Hematopoietic multipotent progenitor cell treated with erythropoietin and hydrocortisone succinate and interleukin-3 and kit ligand, for 17 days (in vitro differentiated cells): ENCODE measurements around the gene PYGB.
"Not testable (repeated sequence)": the region's sequence is repeated elsewhere in the genome, so short reads cannot be mapped to it uniquely, and the experiment has no call there.

ENCODE experiments used
- DNase-seq: peaks from one replicate; pipeline ENCODE4 v3.0.0-alpha.2; 2015; ENCODE audit warnings: low spot score

The PYGB gene

GRCh38 chr20:25249198-25249931 lies 1.5 kb downstream of the PYGB start:
- no peak for DNase-seq

GRCh38 chr20:25250508-25250907 lies 2.6 kb downstream of the PYGB start:
- no peak for DNase-seq

- no peak for DNase-seq
Observed at GRCh38 chr20:25251019-25251418, 3.1 kb downstream of the PYGB start.

- no peak for DNase-seq
Observed at GRCh38 chr20:25251558-25251957, 3.7 kb downstream of the PYGB start.

- no peak for DNase-seq
Observed at GRCh38 chr20:25252230-25252651, 4.4 kb downstream of the PYGB start.

GRCh38 chr20:25252686-25253421 lies 5.0 kb downstream of the PYGB start:
- no peak for DNase-seq

- DNase-seq: no peak
Observed at GRCh38 chr20:25253606-25254275, 5.9 kb downstream of the PYGB start.

- DNase-seq: no peak
Observed at GRCh38 chr20:25254571-25254970, 6.7 kb downstream of the PYGB start.

- DNase-seq: no peak
Observed at GRCh38 chr20:25254986-25255680, 7.2 kb downstream of the PYGB start.

GRCh38 chr20:25256226-25256859 lies 8.5 kb downstream of the PYGB start:
- no peak for DNase-seq

- DNase-seq: no peak
Observed at GRCh38 chr20:25257130-25257529, 9.2 kb downstream of the PYGB start.

GRCh38 chr20:25257756-25258475 lies 10.0 kb downstream of the PYGB start:
- no peak for DNase-seq

- no peak for DNase-seq
Observed at GRCh38 chr20:25258476-25258805, 10.6 kb downstream of the PYGB start.

GRCh38 chr20:25258828-25259227 lies 10.9 kb downstream of the PYGB start:
- DNase-seq: no peak

GRCh38 chr20:25259358-25259757 lies 11.5 kb downstream of the PYGB start:
- no peak for DNase-seq

GRCh38 chr20:25259788-25260254 lies 11.9 kb downstream of the PYGB start:
- DNase-seq: no peak

GRCh38 chr20:25260770-25261437 lies 13.0 kb downstream of the PYGB start:
- DNase-seq: not testable (repeated sequence)

- no peak for DNase-seq
Observed at GRCh38 chr20:25269057-25269832, 21.4 kb downstream of the PYGB start.

GRCh38 chr20:25269833-25270170 lies 21.9 kb downstream of the PYGB start:
- no peak for DNase-seq

- DNase-seq: no peak
Observed at GRCh38 chr20:25270829-25271251, 23.0 kb downstream of the PYGB start.
